Ascending aorta (tissue), 2 donors: Measurements from ENCODE around the gene EDN1. TPM values are rescaled to one million over a fixed set of nuclear protein-coding genes. Genes with fewer than 3 reads are reported as not detected.

Experiments
- DNase-seq, 2 donors: peaks; one replicate each; pipeline ENCODE4 v3.0.0-alpha.2; 2019; ENCODE audit warnings: low spot score in 2 of 2
- H3K27ac ChIP-seq, 2 donors: fragments of 200-600 bp; sonication (generic); one replicate each; pipeline ENCODE4 v1.5.1; 2016 to 2017; ENCODE audit warnings: mild to moderate bottlenecking in 1 of 2
- H3K27me3 ChIP-seq: fragments of 200-600 bp; sonication (generic); one replicate; pipeline ENCODE4 v1.5.1; 2017
- H3K36me3 ChIP-seq, 2 donors: fragments of 200-600 bp; sonication (generic); one replicate each; pipeline ENCODE4 v1.5.1; 2016
- H3K4me1 ChIP-seq, 2 donors: fragments of 200-600 bp; sonication (generic); one replicate each; pipeline ENCODE4 v1.5.1; 2016 to 2017; ENCODE audit warnings: mild to moderate bottlenecking in 1 of 2
- H3K4me3 ChIP-seq, 2 donors: fragments of 200-600 bp; sonication (generic); one replicate each; pipeline ENCODE4 v1.5.1; 2016 to 2017; ENCODE audit warnings: mild to moderate bottlenecking in 1 of 2
- H3K9me3 ChIP-seq, 2 donors: fragments of 200-600 bp; sonication (generic); one replicate each; pipeline ENCODE4 v1.5.1; 2016
- intact Hi-C: fragments of 100-400 bp; cut with DNase I; formaldehyde crosslinking; loops from one replicate; pipeline ENCODE4 v1.15.1; 2023
- total RNA-seq: library from RNA; depleted of rRNA; stranded (reverse); fragments of >200 nt; gene quantifications from one replicate; pipeline ENCODE4 v1.1.0, GENCODE V29; 2016
- TF ChIP-seq, protein P1 (sequence below), 3 experiments: fragments of 200-600 bp in 2 of 3; fragments of 450-650 bp in 1 of 3; sonication (generic) in 2 of 3; IDR thresholded peaks; one replicate each; pipeline ENCODE4 v1.5.1; 2016 to 2019; ENCODE audit warnings: antibody characterized with exemption in 3 of 3, mild to moderate bottlenecking in 1 of 3, moderate library complexity in 1 of 3

EDN1 gene
- total RNA-seq, 1 donor from 2014 or later: 27.8 TPM

DNA sequence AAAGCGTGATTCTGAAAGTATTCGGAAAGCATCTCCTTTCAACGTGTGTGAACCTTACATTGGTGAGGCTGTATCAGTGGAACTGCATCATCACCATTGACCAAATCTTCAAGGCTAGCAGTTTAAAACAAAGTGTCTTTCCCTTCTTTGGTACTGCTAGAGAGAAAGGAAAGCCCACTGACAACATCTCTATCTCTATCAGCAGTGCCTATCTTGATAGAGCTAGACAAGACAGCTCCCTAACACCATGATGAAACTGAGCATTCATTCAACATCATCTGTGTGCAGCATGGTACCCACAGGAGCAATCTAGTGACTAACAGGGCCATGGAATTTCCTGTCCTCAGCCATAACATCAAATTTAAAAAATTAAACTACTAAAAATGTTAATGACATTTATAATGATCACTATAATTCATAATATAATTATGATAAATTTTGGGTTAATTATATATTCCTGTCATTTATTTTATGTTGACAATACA lies 31.5 kb upstream of the EDN1 start:
- H3K36me3 ChIP-seq: no peaks in the 10 kb centered on the region
- H3K4me1 ChIP-seq: no peaks in the 10 kb centered on the region
- no peaks in the 10 kb centered on the region for H3K27me3 ChIP-seq
- intact Hi-C loops: no loop called here
- TF ChIP-seq, protein P1, sequence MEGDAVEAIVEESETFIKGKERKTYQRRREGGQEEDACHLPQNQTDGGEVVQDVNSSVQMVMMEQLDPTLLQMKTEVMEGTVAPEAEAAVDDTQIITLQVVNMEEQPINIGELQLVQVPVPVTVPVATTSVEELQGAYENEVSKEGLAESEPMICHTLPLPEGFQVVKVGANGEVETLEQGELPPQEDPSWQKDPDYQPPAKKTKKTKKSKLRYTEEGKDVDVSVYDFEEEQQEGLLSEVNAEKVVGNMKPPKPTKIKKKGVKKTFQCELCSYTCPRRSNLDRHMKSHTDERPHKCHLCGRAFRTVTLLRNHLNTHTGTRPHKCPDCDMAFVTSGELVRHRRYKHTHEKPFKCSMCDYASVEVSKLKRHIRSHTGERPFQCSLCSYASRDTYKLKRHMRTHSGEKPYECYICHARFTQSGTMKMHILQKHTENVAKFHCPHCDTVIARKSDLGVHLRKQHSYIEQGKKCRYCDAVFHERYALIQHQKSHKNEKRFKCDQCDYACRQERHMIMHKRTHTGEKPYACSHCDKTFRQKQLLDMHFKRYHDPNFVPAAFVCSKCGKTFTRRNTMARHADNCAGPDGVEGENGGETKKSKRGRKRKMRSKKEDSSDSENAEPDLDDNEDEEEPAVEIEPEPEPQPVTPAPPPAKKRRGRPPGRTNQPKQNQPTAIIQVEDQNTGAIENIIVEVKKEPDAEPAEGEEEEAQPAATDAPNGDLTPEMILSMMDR (IDR thresholded peaks at IDR 0.05): no peak
- no peak overlapping the region for H3K27ac ChIP-seq
- H3K4me3 ChIP-seq: no peak overlapping the region
- no peaks in the 10 kb centered on the region for H3K9me3 ChIP-seq
- no peak for DNase-seq

- intact Hi-C loops: no loop called here
- Histone ChIP-seq H3K36me3 (no peaks in the 10 kb centered on the region), H3K4me3 (no peak overlapping the region), H3K27ac (no peak overlapping the region), H3K9me3 (no peaks in the 10 kb centered on the region), H3K4me1 (no peaks in the 10 kb centered on the region), H3K27me3 (no peaks in the 10 kb centered on the region)
- TF ChIP-seq, protein P1 (IDR thresholded peaks at IDR 0.05): no peak
- no peak for DNase-seq
These were observed 29.6 kb upstream of the EDN1 start for GRCh38 chr6:12260458-12261093.

DNA sequence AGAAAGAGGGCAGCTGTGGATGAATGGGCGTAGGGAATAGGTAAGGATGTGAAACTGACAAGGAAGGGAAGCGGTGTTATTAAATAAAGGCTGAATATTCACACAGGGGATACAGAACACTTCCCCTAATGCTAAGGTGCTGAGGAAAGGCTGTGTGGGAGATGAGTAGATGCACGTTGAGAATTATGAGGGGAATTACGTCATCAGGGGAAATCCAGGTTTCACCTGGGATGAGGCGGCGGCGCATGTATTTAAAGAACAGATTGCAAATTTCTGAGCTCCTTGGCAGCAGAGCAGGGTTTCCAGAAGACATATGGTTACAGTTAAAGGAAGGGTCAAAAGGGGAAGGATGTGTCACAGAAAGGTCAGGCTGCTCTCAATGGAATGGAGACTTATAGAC lies 28.7 kb upstream of the EDN1 start:
- intact Hi-C loops: no loop called here
- Histone ChIP-seq H3K36me3 (no peaks in the 10 kb centered on the region), H3K4me1 (no peaks in the 10 kb centered on the region), H3K9me3 (no peaks in the 10 kb centered on the region), H3K27me3 (no peaks in the 10 kb centered on the region), H3K27ac (no peak overlapping the region), H3K4me3 (no peak overlapping the region)
- TF ChIP-seq, protein P1 (IDR thresholded peaks at IDR 0.05): no peak
- no peak for DNase-seq

DNA sequence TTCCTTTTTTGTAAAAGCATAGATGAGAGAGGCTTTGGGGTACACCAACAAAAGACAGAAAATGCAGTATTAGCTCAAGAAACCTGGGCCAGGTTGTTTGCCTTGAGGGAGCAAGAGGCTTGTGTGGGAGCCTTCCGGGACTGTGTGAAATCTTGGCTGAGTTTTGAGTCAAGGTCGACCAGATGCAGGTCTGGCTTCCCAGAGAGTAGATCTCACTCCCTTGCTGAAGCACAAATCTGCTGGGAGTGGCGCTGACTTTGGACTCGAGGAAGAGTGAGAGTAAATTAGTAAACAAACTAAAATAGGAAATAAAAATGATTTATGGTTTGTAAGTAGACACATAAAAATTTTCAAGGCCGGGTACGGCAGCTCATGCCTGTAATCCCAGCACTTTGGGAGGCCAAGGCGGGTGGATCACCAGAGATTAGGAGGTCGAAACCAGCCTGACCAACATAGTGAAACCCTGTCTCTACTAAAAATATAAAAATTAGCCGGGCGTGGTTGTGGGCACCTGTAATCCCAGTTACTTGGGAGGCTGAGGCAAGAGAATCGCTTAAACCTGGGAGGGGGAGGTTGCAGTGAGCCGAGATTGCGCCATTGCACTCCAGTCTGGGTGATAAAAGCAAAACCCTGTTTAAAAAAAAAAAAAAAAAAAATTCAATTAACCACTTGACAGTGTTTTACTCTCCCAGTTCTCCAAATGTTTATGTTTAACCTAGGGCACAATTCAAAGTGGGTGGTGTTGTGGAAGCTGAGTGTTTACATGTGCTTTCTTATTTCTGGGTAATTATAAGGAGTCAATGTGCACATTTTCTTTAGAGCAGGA lies 27.7 kb upstream of the EDN1 start:
- TF ChIP-seq, protein P1 (IDR thresholded peaks at IDR 0.05): no peak
- no peak for DNase-seq
- H3K4me1 ChIP-seq: no peaks in the 10 kb centered on the region
- no peaks in the 10 kb centered on the region for H3K9me3 ChIP-seq
- intact Hi-C loops: no loop called here
- no peak overlapping the region for H3K27ac ChIP-seq
- no peaks in the 10 kb centered on the region for H3K36me3 ChIP-seq
- H3K4me3 ChIP-seq: no peak overlapping the region
- H3K27me3 ChIP-seq: no peaks in the 10 kb centered on the region

GRCh38 chr6:12263403-12263802 lies 26.8 kb upstream of the EDN1 start:
- Histone ChIP-seq H3K27ac (no peak overlapping the region), H3K36me3 (no peaks in the 10 kb centered on the region), H3K9me3 (no peaks in the 10 kb centered on the region), H3K27me3 (no peaks in the 10 kb centered on the region), H3K4me3 (no peak overlapping the region), H3K4me1 (no peaks in the 10 kb centered on the region)
- TF ChIP-seq, protein P1 (IDR thresholded peaks at IDR 0.05): no peak
- intact Hi-C loops: no loop called here
- DNase-seq: no peak
